GM18526 (cell line): Measurements from ENCODE around the gene CNTNAP2.

Experiments used
- POLR2A ChIP-seq: IDR thresholded peaks from 3 replicates; pipeline ENCODE4 v1.6.1; 2011; ENCODE audit not compliant: insufficient read length; ENCODE audit errors: extremely low read depth

CNTNAP2 gene

GRCh38 chr7:146116521-146117222 lies at the start of gene CNTNAP2:
Gene CNTNAP2, plus strand, starts transcription at chr7:146116801. Its CDS starts 76 bp downstream, at chr7:146116877.
- no peak for TF ChIP-seq POLR2A

- no peak for TF ChIP-seq POLR2A
These were observed 48.7 kb upstream of the CNTNAP2 start for GRCh38 chr7:146067880-146068279.

- TF ChIP-seq POLR2A: no peak
These were observed 42.3 kb upstream of the CNTNAP2 start for GRCh38 chr7:146074195-146074765.

GRCh38 chr7:146076344-146076743 lies 40.3 kb upstream of the CNTNAP2 start:
- no peak for TF ChIP-seq POLR2A

GRCh38 chr7:146084086-146084485 lies 32.5 kb upstream of the CNTNAP2 start:
- TF ChIP-seq POLR2A: no peak

GRCh38 chr7:146090023-146090645 lies 26.5 kb upstream of the CNTNAP2 start:
- TF ChIP-seq POLR2A: no peak

- no peak for TF ChIP-seq POLR2A
These were observed 22.2 kb upstream of the CNTNAP2 start for GRCh38 chr7:146094356-146094755.

GRCh38 chr7:146096994-146097393 lies 19.6 kb upstream of the CNTNAP2 start:
- TF ChIP-seq POLR2A: no peak

- no peak for TF ChIP-seq POLR2A
These were observed 10.3 kb upstream of the CNTNAP2 start for GRCh38 chr7:146106319-146106718.

- TF ChIP-seq POLR2A: no peak
These were observed 3.8 kb upstream of the CNTNAP2 start for GRCh38 chr7:146112755-146113154.

GRCh38 chr7:146115548-146115850 lies 1.1 kb upstream of the CNTNAP2 start:
- TF ChIP-seq POLR2A: no peak

- no peak for TF ChIP-seq POLR2A
These were observed 615 bp upstream of the CNTNAP2 start for GRCh38 chr7:146115851-146116520.

GRCh38 chr7:146117576-146117975 lies 975 bp downstream of the CNTNAP2 start:
- no peak for TF ChIP-seq POLR2A

- no peak for TF ChIP-seq POLR2A
These were observed 2.4 kb downstream of the CNTNAP2 start for GRCh38 chr7:146119002-146119401.

- no peak for TF ChIP-seq POLR2A
These were observed 7.1 kb downstream of the CNTNAP2 start for GRCh38 chr7:146123715-146124114.
